SJCRH30 (cell line): Measurements from ENCODE around the gene BHLHE23. TPM values are rescaled to one million over a fixed set of nuclear protein-coding genes. Genes with fewer than 3 reads are reported as not detected.

Experiments
- DNase-seq, 2 experiments: peaks; one replicate each; pipeline ENCODE4 v3.0.0-alpha.2; 2015 to 2020
- H3K27ac ChIP-seq: fragments of 250-450 bp; sonication (Bioruptor Pico); 2 replicates; pipeline ENCODE4 v1.5.1; 2020; ENCODE audit warnings: mild to moderate bottlenecking, moderate library complexity
- H3K27me3 ChIP-seq: fragments of 250-450 bp; sonication (Bioruptor Pico); 2 replicates; pipeline ENCODE4 v1.5.1; 2020; ENCODE audit warnings: mild to moderate bottlenecking, moderate library complexity
- H3K36me3 ChIP-seq: fragments of 250-450 bp; sonication (Bioruptor Pico); 2 replicates; pipeline ENCODE4 v1.5.1; 2020; ENCODE audit warnings: mild to moderate bottlenecking, moderate library complexity
- H3K4me1 ChIP-seq: fragments of 250-450 bp; sonication (Bioruptor Pico); 2 replicates; pipeline ENCODE4 v1.5.1; 2020; ENCODE audit warnings: mild to moderate bottlenecking, moderate library complexity
- H3K4me3 ChIP-seq: fragments of 250-450 bp; sonication (Bioruptor Pico); 2 replicates; pipeline ENCODE4 v1.5.1; 2020; ENCODE audit warnings: mild to moderate bottlenecking, moderate library complexity
- H3K9me3 ChIP-seq: fragments of 250-450 bp; sonication (Bioruptor Pico); replicated peaks from 2 replicates; pipeline ENCODE4 v1.5.1; 2020; ENCODE audit warnings: mild to moderate bottlenecking, moderate library complexity
- total RNA-seq: library from RNA; depleted of rRNA; stranded (reverse); fragments of >200 nt; shearing (Covaris generic); gene quantifications from 2 replicates; pipeline ENCODE4 v1.2.3, GENCODE V29; 2014

Gene BHLHE23
- total RNA-seq, 1 experiment from 2014 or later: not detected

DNA sequence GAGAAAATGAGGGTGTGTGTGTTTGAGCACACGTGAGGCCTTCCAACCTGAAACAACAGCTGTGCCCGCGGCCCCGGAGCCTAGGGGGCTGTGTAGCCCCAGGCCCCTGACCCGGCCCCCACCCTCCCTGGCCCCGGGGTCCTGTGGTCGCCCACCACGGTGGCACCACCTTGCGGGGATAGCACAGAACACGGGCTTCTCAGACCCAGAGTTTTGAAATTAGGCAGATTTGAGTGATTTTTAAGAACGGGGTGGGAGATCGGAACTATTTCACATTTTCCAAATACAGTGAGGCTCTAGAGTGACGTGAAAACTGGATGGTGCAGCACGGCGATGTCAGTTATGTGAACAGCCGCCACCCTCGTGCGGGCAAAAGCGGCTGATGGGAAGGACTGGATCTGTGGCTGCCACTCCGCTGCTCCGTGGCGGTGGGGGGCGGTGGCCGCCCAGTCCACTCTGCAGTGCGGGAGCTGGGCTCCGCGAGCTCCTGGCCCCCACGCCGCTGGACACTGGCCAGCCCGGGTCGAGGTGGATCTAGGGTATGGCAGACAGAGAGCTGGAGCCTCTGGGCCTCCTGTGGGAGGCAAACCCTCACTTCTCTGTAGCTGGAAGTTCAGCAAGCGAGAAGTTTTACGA, 17.3 kb upstream of the BHLHE23 start:
- H3K27ac ChIP-seq: no peak overlapping the region
- H3K27me3 ChIP-seq: peaks cover 61% of the 10 kb centered on the region
- DNase-seq: no peak
- no peaks in the 10 kb centered on the region for H3K9me3 ChIP-seq
- no peaks in the 10 kb centered on the region for H3K36me3 ChIP-seq
- H3K4me1 ChIP-seq: no peaks in the 10 kb centered on the region; the same call in 1 of the 2 replicates
- H3K4me3 ChIP-seq: no peak overlapping the region

DNA sequence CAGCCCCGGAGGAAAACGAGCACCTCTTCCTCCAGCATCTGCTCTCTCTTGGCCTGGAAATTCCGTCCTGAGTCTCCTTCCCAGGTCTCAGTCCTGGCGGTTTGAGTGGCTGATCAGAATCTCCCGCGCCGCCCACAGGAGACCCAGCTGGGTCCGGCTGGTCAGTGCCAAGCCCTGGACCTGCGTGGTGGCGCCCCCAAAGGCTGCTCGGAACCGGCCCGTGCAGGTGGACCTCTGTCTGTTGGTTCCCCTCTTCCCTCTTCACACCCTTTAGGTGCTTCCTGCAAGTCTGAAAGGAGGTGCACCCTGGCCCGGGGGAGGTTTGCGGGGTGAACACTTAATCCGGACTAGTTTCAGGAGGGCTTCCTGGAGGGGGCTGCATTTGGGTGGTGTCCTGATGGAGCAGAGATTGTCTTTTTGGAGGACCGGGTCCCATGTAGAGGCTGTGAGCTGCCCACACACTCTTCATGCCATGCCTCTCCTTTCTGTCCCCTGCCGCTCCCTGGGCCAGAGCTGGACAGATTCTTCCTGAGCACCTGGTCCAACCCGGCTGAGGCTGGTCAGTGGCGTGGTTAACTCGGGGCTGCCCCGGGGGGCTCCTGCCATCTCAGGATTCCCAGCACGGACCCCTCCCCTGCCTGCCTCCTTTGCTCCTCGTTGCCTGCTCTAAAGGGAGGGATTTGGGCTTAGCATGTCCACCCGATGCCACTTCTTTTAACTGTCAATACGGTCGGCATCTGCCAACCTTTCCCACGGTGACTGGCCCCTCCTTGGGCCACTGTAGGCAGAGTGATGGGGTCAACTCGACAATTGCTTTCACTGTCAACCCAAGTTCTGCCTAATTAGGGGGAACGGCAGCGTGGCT, 16.5 kb upstream of the BHLHE23 start:
- no peaks in the 10 kb centered on the region; the same call in 1 of the 2 replicates for H3K4me1 ChIP-seq
- no peak for DNase-seq
- no peak overlapping the region for H3K27ac ChIP-seq
- H3K36me3 ChIP-seq: no peaks in the 10 kb centered on the region
- H3K9me3 ChIP-seq: no peaks in the 10 kb centered on the region
- H3K27me3 ChIP-seq: peaks cover 66% of the 10 kb centered on the region
- H3K4me3 ChIP-seq: no peak overlapping the region

DNA sequence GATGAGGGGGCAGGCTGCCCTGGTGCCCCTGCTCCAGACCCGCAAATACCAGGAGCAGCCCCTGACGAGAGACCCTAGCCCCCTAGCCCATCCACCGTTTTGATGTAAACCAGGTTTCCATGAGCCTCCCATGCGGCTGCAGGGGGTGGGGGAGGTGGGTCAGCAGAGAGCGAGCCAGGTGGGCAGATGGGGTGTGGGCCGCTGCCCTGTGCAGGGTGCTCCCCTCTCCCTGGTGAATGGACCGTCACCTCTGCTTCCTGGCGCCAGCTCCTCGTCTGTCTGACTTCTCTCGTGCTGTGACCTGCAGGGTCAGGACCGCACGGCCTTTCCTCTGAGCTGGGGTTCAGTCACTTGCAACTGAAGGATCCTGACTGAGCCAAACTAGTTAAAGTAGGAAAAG, 15.7 kb upstream of the BHLHE23 start:
- Histone ChIP-seq H3K27ac (no peak overlapping the region), H3K9me3 (no peaks in the 10 kb centered on the region), H3K4me1 (no peaks in the 10 kb centered on the region; the same call in 1 of the 2 replicates), H3K36me3 (no peaks in the 10 kb centered on the region), H3K4me3 (no peak overlapping the region), H3K27me3 (peaks cover 72% of the 10 kb centered on the region)
- no peak for DNase-seq

DNA sequence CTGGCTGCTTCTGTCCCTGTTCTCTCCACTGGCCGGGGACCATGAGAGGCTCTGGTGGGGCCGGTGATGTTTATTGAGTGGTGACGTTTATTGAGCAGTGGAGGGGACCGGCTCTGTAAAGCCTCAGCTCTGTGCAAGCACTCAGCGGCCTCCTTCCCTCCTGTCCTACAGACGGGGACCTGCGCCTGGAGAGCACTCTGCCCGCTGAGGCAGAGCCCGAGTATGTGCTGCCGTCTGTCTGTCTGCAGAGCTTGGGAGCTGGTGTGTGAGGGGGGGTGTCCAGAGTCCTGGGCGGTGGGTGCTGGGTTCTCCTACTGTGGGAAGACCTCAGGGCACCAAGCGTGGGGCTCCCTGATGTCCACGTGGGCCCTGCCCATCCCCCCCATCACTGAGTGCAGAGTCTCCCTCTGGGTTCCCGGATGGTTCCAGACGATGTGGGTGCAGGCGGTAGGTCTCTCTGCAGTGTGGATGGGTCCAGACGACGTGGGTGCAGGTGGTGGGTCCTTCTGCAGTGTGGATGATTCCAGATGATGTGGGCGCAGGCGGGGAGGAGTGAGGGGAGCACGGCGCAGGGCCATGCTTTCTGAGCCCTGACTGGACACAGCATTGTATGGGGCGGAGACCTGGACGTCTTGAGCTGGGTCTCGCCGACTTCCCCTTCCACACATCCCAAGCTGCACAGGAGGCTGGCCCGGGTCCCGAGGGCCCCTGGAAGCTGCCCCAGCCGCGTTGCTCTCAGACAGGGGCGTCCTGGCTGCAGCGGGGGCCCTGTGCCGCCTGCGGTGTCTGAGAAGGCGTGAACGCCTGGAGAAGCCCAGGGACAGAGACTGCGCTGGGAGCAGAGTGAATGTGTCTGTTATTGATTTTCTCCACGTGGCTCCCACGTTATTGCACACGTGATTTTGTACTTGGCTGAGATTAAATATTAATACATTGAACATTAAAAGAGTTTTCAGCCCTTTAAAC, 14.9 kb upstream of the BHLHE23 start:
- H3K4me1 ChIP-seq: no peaks in the 10 kb centered on the region; the same call in 1 of the 2 replicates
- H3K4me3 ChIP-seq: no peak overlapping the region
- no peaks in the 10 kb centered on the region for H3K36me3 ChIP-seq
- H3K9me3 ChIP-seq: no peaks in the 10 kb centered on the region
- H3K27me3 ChIP-seq: peaks cover 74% of the 10 kb centered on the region
- no peak for DNase-seq
- H3K27ac ChIP-seq: no peak overlapping the region

DNA sequence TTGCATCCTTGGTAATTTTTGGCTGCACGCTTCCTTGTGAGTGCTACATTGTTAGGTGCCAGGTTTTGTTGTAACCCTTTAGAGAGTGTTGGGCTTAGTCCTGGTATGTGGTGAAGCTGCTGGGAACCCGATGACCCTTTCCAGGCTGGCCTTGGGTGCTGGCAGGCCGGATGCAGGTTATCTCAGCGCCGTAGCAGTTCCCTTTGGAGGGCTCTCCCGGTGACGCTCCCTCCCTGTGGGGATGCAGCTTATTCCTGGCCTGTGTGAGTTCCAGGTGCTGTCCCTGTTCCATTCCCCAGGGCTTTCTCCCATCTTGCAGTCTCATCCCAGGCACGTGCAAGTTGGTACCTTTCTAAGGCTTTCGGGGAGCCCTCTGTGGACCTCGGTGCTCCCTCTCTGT, 13.9 kb upstream of the BHLHE23 start:
- Histone ChIP-seq H3K9me3 (no peaks in the 10 kb centered on the region), H3K4me1 (no peaks in the 10 kb centered on the region; the same call in 1 of the 2 replicates), H3K36me3 (no peaks in the 10 kb centered on the region), H3K27ac (no peak overlapping the region), H3K4me3 (no peak overlapping the region), H3K27me3 (peaks cover 72% of the 10 kb centered on the region)
- no peak for DNase-seq

DNA sequence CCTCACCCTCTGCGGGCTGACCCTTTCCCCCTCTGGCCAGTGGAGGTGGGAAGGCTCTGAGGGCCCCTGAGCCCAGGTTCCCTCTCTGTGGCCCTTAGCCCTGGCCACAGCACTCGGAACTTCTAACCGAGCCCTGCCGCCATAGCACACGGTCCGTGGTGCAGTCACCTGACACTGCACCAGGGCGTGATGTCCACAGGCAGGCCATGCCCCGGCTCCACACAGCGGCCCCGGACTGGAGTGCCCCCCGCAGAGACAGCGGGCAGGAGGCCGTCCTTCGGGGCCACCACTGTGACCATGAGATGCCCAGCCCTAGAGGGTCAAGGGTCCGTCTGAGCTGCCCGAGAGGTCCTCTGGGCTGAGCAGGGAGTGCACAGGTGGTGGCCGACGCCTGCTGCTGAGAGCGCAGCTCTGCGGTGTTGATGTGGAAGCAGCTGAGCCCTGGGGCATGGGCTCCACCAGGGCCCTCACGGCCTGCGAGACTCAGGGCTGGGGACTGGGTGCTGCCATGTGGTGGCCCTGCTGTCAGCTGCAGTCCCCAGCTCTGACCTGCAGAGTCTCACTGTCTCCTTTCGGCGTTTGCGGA, 11.2 kb upstream of the BHLHE23 start:
- Histone ChIP-seq H3K27me3 (peaks cover 56% of the 10 kb centered on the region), H3K4me1 (no peaks in the 10 kb centered on the region), H3K9me3 (peaks cover 10% of the 10 kb centered on the region; the same call in 1 of the 2 replicates), H3K4me3 (no peak overlapping the region), H3K27ac (no peak overlapping the region), H3K36me3 (no peaks in the 10 kb centered on the region)
- no peak for DNase-seq

DNA sequence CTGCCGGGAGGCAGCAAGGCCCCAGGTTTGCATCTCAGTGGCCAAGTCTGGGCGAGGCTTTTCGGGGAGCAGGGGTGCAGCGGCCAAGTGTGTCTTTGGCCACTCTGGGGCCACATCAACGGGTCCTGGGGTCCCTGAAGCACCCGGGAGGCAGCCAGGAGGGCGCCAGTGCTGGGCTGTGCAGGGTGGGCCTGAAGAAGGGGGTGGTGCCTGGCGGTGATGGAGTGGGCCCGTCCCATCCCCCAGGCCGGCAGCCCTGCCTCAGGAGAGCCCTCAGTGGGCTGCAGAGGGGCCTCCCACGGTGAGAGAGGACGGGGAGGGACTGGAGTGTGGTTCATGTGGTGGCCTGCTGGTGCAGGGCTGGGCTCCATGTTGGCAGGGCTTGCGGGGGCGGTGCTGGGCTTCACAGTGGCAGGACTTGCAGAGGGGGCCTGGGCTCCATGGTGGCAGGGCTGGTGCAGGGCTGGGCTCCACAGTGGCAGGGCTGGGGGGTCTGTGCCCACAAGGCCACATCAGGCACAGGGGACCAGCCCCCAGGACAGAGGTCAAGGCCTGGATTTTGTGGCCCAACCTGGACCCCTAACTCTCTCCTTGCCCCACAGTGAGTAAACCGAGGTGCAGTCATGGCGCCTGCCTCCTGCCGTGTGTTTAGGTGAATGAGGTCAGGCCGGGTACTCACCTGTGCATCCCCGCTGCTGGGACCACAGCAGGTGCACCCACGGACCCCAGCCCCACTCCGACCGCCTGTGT, 10.5 kb upstream of the BHLHE23 start:
- H3K4me1 ChIP-seq: no peaks in the 10 kb centered on the region
- peaks cover 49% of the 10 kb centered on the region for H3K27me3 ChIP-seq
- H3K4me3 ChIP-seq: no peak overlapping the region
- peaks cover 11% of the 10 kb centered on the region; the same call in 1 of the 2 replicates for H3K9me3 ChIP-seq
- no peak overlapping the region for H3K27ac ChIP-seq
- no peaks in the 10 kb centered on the region for H3K36me3 ChIP-seq
- DNase-seq: no peak

DNA sequence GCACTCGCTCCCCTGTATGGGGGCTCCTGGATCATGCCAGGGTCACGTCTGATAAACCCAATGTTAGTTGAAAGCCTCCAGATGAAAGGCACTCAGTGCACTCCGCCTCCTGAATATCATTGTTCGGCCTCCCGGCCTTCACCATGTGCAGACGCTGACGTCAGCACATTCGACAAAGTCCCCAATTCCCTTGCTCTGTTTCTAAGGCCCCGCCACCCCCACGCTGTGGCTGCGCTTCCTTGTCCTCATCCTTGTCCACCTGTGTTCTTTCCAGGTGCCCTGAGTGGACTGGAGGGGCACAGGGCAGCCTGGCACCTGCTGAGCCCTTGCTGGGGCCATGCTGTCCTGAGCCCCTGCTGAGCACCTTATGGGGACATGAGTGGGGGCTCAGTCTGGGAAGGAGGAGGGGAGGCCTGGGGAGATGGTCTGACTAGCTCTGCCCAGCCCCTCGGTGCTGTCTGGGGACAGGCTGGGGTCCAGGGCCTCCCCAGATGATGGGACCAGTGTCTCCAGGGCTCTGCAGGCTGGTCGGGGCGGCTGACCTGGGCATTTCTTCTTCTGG, 9.8 kb upstream of the BHLHE23 start:
- Histone ChIP-seq H3K27me3 (peaks cover 43% of the 10 kb centered on the region), H3K27ac (no peak overlapping the region), H3K36me3 (no peaks in the 10 kb centered on the region), H3K4me3 (no peak overlapping the region), H3K9me3 (peaks cover 11% of the 10 kb centered on the region; the same call in 1 of the 2 replicates), H3K4me1 (no peaks in the 10 kb centered on the region; the same call in 1 of the 2 replicates)
- no peak for DNase-seq

DNA sequence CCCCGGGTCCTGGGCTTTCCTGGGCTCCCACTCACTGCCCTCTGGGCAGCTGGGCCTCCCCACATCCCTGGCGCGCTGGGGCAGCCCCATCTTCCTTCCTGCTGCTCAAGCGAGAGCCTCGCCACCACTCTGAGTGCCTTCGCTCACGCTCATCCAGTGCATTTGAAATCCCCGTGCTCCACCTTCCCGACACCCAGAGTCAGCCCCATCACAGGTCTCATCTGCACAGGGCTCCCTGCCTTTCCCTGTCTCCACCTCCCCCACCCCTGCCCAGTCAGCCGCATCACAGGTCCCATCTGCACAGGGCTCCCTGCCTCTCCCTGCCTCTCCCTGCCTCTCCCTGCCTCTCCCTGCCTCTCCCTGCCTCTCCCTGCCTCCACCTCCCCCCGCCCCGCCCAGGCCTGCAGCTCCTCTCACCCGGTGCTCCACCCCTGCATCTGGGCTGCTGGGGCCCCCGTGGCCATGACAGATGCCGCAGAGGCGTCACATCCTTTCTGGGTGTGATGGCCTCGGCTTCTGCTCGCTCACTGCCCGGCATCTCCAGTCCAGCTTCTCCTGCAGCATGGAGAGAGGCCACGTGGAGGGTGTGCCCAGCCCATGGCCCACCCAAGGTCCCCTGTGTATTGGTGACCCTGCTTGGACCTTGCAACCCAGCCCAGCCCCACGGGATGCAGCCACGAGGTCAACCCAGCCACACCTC, 9.0 kb upstream of the BHLHE23 start:
- Histone ChIP-seq H3K27ac (no peak overlapping the region), H3K9me3 (peaks cover 11% of the 10 kb centered on the region; the same call in 1 of the 2 replicates), H3K27me3 (peaks cover 42% of the 10 kb centered on the region), H3K36me3 (no peaks in the 10 kb centered on the region), H3K4me3 (no peak overlapping the region), H3K4me1 (peaks cover 3% of the 10 kb centered on the region)
- no peak for DNase-seq

DNA sequence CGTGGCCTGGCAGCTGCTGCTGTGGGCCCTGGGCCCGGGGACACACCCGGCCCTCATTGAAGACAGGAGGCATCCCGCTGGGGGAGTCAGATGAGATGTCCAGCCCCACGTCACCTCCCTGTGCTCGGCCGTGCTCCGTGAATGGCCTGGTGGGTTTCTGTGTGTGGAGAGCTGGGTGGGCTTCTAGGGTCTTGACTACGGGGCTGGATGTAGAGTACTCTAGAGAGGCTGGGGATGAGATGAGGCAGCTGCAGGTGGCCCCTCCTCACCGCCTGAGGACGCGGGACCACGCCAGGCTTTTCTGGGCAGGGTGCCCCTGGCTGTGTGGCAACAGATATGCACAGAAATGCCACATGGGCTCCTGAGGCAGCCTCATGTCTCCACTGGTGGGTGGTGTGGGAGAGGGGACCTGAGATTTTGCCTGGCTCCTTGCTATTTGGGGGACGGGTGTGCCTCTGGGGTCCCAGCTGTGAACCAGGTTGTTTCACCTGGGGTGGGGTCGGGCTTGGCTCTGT, 8.4 kb upstream of the BHLHE23 start:
- no peak overlapping the region for H3K27ac ChIP-seq
- peaks cover 42% of the 10 kb centered on the region for H3K27me3 ChIP-seq
- no peak for DNase-seq

DNA sequence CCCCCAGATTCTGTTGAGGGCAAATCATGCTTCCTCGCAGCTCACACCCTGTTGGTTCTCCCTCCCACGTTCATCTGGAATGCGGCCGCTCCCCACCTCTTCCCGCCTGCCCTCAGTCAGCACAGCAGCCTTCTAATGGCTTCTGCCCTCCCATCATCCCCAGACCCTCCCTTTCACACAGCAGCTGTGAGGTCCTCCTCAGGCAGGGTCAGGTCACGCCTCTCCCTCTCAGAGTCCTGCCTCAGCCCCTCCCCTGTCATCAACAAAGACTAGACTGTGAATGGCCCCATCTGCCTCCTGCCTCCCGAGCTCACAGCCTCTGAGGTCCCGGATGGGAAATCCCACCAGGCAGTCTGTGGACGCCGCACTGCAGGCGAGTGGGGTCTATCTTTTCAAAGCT, 7.9 kb upstream of the BHLHE23 start:
- Histone ChIP-seq H3K9me3 (peaks cover 11% of the 10 kb centered on the region; the same call in 1 of the 2 replicates), H3K27ac (no peak overlapping the region), H3K27me3 (peaks cover 42% of the 10 kb centered on the region), H3K4me3 (no peak overlapping the region), H3K4me1 (peaks cover 8% of the 10 kb centered on the region), H3K36me3 (no peaks in the 10 kb centered on the region)
- peak; percentile 72 to 81 for DNase-seq

More for the DNA sequence above, 8.4 kb upstream of the BHLHE23 start:
- Histone ChIP-seq H3K36me3 (no peaks in the 10 kb centered on the region), H3K4me3 (no peak overlapping the region), H3K4me1 (peaks cover 5% of the 10 kb centered on the region), H3K9me3 (peaks cover 11% of the 10 kb centered on the region; the same call in 1 of the 2 replicates)

DNA sequence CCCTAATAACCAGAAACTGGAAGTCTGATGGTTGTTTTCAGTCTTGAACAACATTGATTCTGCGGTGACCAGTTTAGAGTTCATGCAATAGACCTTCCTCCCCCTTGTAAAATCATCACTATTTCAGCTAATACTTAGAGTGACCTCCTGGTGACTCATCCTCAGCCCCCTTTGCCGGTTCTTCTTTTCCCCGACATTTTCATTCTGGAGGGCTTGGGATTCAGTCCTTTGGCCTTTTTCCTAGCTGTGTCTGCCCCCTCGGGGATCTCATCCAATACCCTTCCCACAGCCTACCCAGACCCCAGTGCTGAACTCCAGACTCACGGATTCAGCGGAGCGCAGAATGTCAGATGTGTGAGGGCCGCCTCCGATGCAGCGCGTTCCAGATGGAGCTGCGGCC, 7.5 kb upstream of the BHLHE23 start:
- Histone ChIP-seq H3K36me3 (no peaks in the 10 kb centered on the region), H3K4me1 (peaks cover 8% of the 10 kb centered on the region), H3K9me3 (peaks cover 11% of the 10 kb centered on the region; the same call in 1 of the 2 replicates), H3K27me3 (peaks cover 39% of the 10 kb centered on the region), H3K27ac (no peak overlapping the region), H3K4me3 (no peak overlapping the region)
- no peak for DNase-seq
